Prostate gland (tissue), 2 donors: ENCODE measurements around the gene RPP25.

Experiments used
- CTCF ChIP-seq, 4 experiments: fragments of 200-600 bp in 2 of 4; fragments of 450-650 bp in 2 of 4; sonication (generic) in 2 of 4; IDR thresholded peaks; 1 replicate in 3 of 4; 2 replicates in 1 of 4; pipeline ENCODE4 v1.5.1; 2016 to 2019; ENCODE audit warnings: antibody characterized with exemption in 4 of 4, mild to moderate bottlenecking in 2 of 4, moderate library complexity in 2 of 4
- POLR2A ChIP-seq: fragments of 450-650 bp; IDR thresholded peaks from one replicate; pipeline ENCODE4 v1.6.1; 2016; ENCODE audit warnings: antibody characterized with exemption, mild to moderate bottlenecking

- no peak for TF ChIP-seq POLR2A
- no peak for TF ChIP-seq CTCF (IDR thresholded peaks at IDR 0.05)
These were observed 25.6 kb upstream of the RPP25 start for GRCh38 chr15:74982183-74982582.
